Measurements from ENCODE around the gene PSMB3.
A peak's percentile ranks its signal among the peaks of the same experiment; 100 is the strongest.

PSMB3 gene

GRCh38 chr17:38796451-38797157, 44.1 kb downstream of the PSMB3 start:
- no peak for DNase-seq (ENCODE audit: low spot score)

GRCh38 chr17:38797158-38797490, 44.6 kb downstream of the PSMB3 start:
- DNase-seq (ENCODE audit: low spot score): no peak

- no peak for DNase-seq (ENCODE audit: low spot score)
Measured at GRCh38 chr17:38797828-38798227, 45.3 kb downstream of the PSMB3 start.

GRCh38 chr17:38798614-38799500, 46.3 kb downstream of the PSMB3 start:
- peak; percentile 53 for DNase-seq (ENCODE audit: low spot score)

- DNase-seq (ENCODE audit: low spot score): peak; percentile 96
Measured at GRCh38 chr17:38799501-38800236, 47.1 kb downstream of the PSMB3 start, which contains the start of gene PIP4K2B. Gene PIP4K2B, minus strand, starts transcription at chr17:38799556. Its CDS starts 132 bp downstream, at chr17:38799424.

GRCh38 chr17:38800237-38800760, 47.8 kb downstream of the PSMB3 start:
- no peak for DNase-seq (ENCODE audit: low spot score)

GRCh38 chr17:38809828-38810227, 57.3 kb downstream of the PSMB3 start:
- peak; percentile 45 for DNase-seq (ENCODE audit: low spot score)
